NCI-H2227 (cell line): ENCODE measurements around the gene MACC1.

Experiments
- DNase-seq: peaks from one replicate; lab custom pipeline; 2025; ENCODE audit not compliant: unreplicated experiment; lab: John Stamatoyannopoulos, UW

The MACC1 gene

DNA sequence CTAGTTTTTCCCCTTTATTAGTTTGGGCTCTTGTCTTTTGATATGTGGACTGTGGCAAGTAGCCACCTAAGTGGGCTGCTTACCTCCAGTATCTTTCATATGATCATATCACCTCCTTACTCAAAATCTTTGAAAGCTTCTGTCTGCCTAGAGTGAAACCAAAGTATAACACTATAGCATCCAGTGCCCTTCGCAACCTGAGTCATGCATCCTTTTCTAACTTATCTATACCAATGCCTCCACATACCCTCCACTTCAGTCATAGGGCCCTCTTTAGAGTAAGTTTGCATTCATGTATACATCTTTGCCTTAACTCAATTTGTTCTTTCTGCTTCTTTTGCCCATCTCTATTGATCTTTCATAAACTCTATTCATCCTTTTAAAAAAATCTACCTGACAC is 15.7 kb upstream of the MACC1 start:
- no peak for DNase-seq

DNA sequence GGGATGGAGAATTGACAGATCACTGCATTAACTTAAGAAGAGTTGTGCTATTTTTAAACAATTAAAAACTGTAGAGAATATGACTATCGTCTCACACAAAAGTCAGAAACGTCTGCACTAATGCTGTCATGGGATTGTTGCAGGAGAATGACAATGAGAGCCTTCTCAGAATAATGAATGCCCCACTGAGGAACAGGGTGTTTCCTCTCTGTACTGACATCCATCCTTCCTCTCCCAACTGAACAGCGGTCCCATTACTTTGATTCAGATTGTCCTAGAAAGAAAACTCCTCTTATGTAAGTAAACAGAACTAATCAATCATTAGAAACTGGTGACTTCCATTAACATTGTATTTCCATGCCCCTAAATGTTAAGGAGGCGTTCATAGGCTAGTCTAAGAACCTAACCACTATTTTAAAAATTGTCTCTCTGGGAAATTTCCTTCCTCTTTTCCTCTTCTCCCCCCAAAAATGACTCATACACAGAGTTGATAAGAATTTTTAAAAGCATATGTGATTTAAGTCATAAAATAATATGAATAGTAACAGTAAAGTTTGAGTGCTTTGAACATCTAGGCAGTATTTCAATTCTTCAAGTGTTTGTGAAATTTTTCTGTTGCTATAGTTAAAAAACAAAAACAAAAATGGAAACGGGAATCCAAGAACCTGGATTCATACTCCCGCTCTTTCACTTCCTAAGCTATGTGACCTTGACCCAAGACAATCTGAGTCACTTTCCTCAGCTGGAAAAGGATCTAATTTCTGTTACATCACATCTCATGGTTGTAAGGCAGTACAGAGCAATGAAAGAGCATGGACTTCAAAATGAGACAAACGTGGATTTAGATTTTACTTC is 12.7 kb upstream of the MACC1 start:
- DNase-seq = no peak

DNA sequence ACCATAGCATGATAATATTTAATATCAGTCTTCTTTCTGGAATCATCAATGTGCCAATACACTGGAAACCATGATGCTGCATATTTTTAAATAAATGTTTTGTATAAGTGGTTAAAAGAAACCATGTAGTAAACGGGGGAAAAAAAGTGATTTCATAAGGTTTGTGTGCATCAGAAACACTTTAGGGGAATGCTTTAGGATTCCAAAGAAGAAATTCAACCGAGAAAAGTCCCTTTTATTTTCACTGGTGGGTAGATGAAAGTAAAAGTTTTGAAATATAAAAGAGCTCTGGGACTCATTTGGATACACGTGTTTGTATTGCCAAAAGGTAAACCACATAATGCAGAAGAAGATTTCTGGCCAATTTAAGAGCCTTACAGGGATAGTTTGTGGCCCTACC is 11.9 kb upstream of the MACC1 start:
- DNase-seq = no peak

DNA sequence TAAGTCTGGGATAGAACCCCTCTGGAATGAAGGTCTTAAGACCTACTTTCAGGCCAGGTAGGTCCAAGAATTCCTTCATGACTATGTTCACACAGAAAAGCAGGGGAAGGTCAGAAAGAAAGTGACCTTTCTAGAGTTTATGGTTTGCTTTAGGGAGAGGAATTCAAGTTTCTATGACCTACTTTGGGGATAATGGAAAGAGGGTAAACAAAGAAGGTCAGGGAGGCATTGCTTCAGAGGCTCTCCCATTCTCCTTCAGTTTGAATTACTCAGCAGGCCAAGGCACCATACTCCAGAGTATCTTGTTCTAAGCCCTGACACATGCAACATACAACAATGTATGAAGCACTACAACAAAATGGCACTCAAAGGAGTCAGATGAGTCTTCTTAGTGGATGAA is 11.5 kb upstream of the MACC1 start:
- DNase-seq = no peak

DNA sequence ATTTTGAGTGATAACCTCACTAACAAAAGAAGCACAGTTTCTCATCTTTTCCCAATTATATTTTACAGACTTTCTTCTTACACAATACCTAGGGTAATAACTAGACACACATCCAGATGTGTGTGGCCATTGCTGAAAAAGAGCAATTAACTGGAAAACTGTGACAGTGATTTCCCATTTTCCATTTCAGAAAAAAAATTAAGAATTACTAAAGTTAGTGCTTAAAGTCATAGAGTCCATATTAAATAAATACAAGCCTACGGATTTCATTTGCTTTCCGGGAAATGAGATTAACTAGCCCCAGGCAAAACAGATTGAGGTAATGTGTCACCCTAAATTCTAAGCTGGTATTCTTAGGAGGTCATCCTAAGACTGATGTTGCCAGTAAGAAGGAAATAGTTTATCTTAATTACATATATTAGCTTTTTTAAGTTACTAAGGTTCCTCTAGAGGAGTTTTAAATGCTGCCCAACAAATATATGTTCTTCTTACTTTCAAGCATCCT is 10.2 kb upstream of the MACC1 start:
- no peak for DNase-seq

GRCh38 chr7:20226860-20227259 is 9.7 kb upstream of the MACC1 start:
- no peak for DNase-seq

GRCh38 chr7:20225384-20225783 is 8.2 kb upstream of the MACC1 start:
- DNase-seq = no peak

DNA sequence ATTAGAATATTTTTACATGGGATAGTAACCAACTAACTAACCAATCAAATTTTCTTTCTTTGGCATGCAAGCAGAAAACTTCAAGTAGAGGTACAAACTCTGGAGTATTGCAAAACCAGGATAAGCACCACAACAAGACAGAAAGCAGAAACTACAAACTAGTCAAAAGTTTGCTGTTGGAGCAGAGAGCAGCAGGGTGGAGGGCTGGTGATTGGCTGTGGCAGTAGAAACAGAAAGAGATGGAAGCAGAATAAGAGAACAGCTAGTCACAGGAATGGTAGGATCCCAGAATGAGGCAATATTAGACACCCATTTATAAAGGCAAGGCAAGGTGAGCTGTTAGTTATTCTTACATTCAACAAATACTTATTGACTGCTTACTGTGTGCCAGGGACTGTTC is 6.8 kb upstream of the MACC1 start:
- DNase-seq = no peak

DNA sequence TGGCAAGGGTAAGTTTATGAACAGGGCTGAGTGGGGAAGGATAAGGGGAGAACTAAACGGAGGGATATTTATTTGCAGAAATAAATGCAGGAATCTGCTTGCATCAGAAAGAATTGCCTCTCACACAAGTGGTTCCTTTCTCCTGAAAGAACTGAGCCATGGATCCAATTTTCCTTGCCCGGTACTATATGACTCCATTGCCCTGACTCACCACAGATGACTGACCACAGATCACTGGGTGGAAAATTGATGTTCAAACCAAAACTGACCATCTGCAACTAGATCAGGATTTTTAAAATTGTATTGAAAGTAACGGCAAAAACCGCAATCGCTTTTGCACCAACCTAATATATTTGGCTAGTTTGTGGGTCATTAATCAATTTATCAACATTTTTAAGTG is 6.2 kb upstream of the MACC1 start:
- no peak for DNase-seq

- DNase-seq = no peak
Observed at GRCh38 chr7:20222219-20222828, 5.1 kb upstream of the MACC1 start.

GRCh38 chr7:20220921-20221547 is 3.9 kb upstream of the MACC1 start:
- DNase-seq = no peak

DNA sequence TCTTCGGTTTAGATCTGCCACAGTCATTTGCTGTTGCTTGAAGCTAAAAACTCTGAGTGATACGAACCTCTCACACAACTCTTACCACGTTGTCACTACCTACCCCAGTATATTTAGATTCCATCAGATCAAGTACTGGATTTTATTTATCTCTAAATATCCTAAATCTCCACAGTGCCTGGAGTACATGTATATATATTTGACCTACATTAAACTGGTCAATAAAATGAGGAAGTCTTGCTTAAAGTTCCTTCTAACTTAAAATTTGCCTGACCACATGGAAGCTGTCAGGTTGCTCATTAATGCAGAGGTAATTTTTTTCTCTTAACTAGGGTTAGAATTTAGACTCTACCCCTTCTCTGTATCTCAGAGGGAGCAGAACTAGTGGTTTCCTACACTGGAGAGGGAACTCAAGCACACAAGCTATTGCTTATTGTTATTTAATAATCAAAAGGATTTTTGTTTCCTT is 3.1 kb upstream of the MACC1 start:
- DNase-seq = no peak

DNA sequence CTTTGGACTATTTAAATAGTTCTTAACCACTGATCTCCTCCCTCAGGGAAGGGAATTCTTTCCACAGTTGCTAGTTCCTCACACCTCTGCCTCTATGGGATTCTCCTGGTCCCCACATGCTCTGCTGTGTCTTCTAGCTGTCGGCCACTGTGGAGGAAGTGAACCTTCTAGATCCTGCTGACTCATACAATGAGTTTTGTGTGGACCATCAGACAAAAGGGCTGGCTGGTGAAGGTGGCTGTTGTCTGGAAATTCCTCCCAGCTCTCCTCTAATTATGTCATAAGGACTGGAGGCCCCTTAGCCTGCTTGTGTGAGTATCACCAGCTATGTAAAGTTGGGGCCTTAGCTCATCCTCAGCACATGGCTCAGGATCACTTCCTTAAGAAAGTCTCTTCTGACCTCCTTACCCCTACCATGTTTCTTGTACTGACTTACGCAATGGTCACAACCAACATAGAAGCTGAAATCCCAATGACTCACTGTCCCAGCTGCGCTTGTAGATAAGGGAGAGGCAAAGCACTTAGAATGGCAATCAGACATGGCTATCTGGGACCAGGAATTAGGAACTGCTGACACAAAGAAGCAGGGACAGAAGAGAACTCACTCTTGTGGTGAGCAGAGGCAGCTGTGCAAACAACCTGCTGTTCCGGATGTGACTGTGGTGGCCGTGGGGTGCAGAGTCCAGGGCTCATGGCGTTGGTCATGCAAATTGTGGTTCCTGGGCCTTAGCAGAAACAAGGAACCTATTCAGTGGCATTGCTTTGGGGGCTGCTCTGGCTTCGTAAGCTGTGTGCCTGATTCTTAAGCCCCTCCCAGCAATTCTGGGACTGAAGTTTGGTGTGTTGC is 2.5 kb upstream of the MACC1 start:
- no peak for DNase-seq

DNA sequence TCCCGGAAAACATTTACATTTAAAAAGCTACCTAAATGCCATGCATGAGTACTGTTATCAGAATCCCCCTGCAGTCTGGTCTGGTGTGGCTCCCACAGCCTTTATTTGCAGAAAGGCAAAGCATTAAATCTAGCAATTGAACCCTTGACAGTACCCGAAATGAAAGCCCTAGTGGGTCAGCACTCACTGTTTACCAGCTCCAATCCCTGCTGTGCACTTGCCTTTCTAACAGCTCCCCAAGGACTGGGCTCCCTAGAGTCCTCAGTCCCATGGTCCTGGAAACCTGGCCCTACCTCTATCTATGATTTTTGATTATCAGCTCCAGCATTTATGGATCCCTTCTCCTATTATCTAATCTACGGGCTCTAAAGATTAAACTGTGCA is 1.9 kb upstream of the MACC1 start:
- DNase-seq = no peak

- no peak for DNase-seq
Observed at GRCh38 chr7:20218279-20218678, 1.1 kb upstream of the MACC1 start.

GRCh38 chr7:20216406-20217036 is 663 bp downstream of the MACC1 start:
- no peak for DNase-seq

GRCh38 chr7:20214921-20215669 is 2.1 kb downstream of the MACC1 start:
- DNase-seq = no peak

GRCh38 chr7:20214132-20214531 is 3.1 kb downstream of the MACC1 start:
- no peak for DNase-seq

- no peak for DNase-seq
Observed at GRCh38 chr7:20213378-20213777, 3.8 kb downstream of the MACC1 start.

DNA sequence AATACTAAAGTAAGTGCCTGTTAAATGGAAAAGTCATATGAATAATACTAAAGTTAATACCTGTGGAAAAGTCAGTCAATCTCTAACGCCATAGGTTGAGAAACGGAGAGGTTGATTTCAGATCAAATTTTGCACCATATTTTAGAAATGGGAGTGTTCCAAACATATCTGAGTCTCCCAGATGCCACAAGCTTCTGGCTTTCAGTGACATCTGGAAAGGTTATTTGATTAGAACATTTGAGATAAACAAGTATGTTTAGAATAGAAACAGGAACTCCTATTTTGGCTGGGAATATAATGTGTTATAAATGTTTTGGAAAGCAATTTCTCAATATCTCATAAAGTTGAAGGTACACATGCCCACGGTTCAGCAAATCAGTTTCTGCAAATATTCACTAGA is 5.8 kb downstream of the MACC1 start:
- DNase-seq = no peak
